CD4-positive, alpha-beta T cell treated with Interleukin-15 for 1 hour (primary cell): Measurements from ENCODE around the gene ANKRD45.
"Not testable (repeated sequence)": the region's sequence is repeated elsewhere in the genome, so short reads cannot be mapped to it uniquely, and the experiment has no call there.

Source experiments
- DNase-seq: peaks from one replicate; pipeline ENCODE4 v3.0.0-alpha.2; 2020

ANKRD45 gene, protein sequence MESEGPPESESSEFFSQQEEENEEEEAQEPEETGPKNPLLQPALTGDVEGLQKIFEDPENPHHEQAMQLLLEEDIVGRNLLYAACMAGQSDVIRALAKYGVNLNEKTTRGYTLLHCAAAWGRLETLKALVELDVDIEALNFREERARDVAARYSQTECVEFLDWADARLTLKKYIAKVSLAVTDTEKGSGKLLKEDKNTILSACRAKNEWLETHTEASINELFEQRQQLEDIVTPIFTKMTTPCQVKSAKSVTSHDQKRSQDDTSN

DNA sequence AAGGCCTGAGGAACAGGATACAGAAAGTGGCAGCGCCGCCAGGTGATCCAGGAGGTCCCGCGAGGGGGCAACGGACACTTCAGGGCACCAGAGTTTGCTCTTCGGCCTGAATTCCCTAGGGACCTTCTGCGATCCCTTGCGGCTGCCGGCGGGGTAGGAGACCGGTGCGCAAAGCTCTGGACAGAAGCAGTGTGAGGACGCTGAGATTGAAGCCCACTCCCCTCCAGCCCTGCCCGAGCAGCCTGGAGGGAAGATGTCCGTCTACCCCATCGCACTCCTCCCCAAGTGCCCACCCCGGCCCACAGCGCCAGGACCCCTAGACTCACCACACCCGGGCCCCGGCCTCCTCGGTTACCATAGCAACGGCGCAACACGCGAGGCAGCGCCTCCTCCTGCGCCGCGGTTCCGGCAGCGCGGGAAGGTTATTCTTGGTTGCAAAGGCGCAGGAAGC is at the start of gene ANKRD45:
Gene ANKRD45 (minus strand): TSS at position 361 of the 451 bp plus-strand sequence. CDS start 10,433 bp downstream, outside the sequence.
- DNase-seq, result no peak

DNA sequence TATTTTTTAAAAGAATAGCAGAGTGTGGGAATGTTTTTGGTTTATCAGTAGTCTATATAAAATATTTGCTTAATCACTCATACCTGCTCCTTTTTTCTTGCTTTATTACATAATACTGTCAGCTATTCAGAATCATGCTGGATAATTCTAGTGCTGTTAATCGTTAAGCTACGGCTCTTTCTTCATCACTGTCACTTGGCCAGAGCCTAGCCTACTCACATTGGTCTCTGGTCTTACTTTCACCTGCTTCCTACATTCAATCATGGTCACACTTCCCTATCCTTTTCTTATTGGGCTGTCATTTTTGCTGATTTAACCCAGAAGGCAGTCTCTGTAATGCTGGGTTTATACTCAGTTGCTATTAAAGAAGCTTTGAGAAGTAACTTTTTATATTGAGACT is 47.6 kb upstream of the ANKRD45 start:
- no peak for DNase-seq

DNA sequence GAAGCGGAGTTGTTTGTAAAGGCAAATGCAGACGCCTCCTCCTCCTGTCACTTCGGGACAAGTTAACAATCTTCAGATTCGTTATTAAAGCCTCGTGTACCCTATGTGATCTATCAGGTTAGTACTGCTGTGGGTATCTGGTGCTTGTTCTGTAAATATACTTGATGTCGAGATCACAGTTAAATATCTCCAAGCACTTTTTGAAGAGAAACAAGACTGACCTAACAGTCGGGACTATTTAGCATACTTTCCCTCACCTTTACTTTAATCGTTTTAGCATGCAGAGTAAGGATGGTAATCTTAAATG is 45.8 kb upstream of the ANKRD45 start:
- no peak for DNase-seq

DNA sequence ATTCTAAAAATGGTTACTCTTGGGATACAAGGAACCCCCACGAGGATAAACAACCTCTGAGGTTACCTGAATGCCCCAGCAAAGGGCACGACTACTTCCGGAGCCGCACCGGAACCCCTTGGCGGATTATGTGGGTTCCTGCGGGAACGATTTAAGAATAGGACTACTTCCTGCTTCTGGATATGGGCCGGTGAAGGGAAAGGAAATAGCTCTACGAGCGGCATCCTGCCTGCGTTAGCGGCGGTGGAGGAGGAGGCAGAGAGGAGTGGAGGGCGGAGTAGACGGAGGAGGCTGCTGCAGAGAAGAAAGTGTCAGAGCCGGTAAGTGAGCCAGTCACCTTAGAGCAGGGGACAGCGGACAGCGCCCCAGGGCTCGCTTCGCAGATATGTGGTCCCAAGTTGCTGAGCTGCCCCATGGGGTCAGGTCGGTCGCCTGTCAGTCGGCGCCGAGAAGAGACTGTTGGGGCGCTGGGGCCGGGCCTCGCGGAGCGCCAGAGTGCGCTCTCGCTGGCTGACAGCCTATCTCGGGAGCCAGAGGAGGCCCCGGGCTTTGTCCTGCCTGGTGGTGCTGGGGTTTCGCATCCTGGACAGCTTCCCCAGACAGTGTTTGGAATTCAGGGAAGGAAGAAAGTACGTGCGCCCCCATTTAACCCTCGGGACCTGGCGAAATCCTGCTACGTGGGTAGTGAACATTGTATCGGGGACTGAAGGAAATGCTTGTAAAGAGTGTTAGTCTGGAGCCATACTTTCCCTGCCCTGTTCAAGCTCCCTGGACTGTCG is 45.3 kb upstream of the ANKRD45 start, which contains the start of gene KLHL20:
Gene KLHL20 (plus strand): TSS at position 223 of the 779 bp plus-strand sequence. CDS start 1,063 bp downstream, outside the sequence.
- DNase-seq, result peak; percentile 88

- no peak for DNase-seq
Measured at GRCh38 chr1:173714441-173714758, 44.7 kb upstream of the ANKRD45 start.

GRCh38 chr1:173708787-173709186 is 39.1 kb upstream of the ANKRD45 start:
- DNase-seq, result no peak

DNA sequence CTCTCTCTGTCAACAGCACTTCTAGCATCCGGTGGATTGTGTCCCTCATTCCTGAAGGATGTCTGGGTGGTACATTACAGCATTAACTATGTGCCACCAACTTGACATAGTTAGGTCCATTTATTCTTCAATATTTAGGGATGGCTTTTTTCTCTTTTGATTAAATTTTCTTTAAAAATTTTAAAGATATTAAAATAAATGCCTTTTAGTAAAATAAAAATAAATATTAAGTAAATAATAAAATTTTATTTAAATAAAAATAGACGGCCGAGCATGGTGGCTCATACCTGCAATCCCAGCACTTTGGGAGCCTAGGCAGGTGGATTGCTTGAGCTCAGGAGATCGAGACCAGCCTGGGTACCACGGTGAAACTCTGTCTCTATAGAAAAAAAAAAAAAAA is 35.5 kb upstream of the ANKRD45 start:
- DNase-seq, result no peak

DNA sequence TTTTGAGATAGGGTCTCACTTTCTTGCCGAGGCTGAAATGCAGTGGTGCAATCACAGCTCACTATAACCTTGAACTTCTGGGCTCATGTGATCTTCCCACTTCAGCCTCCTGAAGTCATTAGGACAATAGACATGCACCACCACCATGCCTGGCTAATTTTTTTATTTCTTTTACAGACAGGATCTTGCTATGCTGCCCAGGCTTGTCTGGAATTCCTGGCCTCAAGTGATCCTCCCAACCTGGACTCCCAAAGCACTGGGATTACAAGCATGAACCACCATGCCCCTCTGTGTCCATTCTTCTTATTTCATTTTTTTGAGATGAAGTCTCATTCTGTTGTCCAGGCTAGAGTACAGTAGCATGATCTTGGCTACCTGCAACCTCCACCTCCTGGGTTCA is 33.1 kb upstream of the ANKRD45 start:
- no peak for DNase-seq

- not testable (repeated sequence) for DNase-seq
Measured at GRCh38 chr1:173701299-173701698, 31.6 kb upstream of the ANKRD45 start.

- no peak for DNase-seq
Measured at GRCh38 chr1:173693238-173693637, 23.6 kb upstream of the ANKRD45 start.

GRCh38 chr1:173688300-173688699 is 18.6 kb upstream of the ANKRD45 start:
- no peak for DNase-seq

DNA sequence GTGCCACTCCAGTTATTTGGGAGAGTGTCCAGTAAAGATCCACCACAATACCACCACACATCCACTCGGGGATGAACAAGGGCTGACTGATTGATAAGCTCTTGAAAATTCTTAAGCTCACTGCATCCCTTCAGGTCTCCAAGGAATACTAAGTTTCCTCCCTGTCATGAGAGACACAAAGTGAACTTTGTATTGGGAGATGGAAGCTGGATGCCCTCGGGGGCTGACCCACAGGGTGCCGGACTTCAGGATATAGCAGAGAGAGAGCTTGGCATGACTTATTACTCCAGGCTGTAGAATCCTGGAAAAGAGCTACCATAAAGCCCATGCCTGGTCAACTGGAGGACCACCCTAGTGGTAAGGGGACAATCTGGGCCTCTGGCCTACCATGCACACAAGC is 15.5 kb upstream of the ANKRD45 start:
- not testable (repeated sequence) for DNase-seq

DNA sequence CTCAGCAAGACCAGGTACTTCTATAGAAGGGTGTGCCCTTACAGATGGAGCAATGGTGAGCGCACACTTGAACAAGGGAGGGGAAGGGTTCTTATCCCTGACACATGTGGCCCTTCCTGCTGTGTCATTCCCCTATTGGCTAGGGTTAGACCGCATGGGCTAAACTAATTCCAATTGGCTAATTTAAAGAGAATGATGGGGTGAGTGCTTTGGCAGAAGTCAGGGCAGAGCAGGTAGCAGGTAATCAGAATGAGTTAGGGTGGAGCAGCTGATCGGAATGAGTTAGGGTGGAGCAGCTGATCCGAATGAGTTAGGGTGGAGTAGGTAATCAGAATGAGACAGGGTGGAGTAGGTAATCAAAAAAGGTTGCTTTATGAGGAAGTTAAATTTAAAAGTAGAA is 14.2 kb upstream of the ANKRD45 start:
- DNase-seq, result not testable (repeated sequence)

GRCh38 chr1:173682184-173682583 is 12.5 kb upstream of the ANKRD45 start:
- DNase-seq, result no peak

DNA sequence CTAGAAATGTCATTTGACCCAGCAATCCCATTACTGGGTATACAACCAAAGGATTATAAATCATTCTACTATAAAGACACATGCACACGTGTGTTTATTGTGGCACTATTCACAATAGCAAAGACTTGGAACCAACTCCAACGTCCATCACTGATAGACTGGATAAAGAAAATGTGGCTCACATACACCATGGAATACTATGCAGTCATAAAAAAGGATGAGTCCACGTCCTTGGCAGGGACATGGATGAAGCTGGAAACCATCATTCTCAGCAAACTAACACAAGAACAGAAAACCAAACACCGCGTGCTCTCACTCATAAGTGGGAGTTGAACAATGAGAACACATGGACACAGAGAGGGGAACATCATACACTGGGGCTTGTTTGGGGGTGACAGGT is 10.5 kb upstream of the ANKRD45 start:
- DNase-seq, result not testable (repeated sequence)

DNA sequence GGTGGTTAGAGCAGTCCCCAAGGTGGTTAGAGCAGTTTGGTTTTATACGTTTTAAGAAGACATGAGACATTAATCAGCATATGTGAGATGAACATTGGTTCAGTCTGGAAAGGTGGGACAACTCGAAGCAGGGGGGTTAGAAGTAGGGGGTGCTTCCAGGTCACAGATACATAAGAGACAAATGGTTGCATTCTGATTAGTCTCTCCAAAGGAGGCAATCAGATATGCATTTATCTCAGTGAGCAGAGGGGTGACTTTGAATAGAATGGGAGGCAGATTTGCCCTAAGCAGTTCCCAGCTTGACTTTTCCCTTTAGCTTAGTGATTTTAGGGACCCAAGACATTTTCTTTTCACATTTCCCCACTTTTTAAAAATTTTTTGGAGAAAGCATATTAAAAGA is 4.8 kb upstream of the ANKRD45 start:
- not testable (repeated sequence) for DNase-seq

DNA sequence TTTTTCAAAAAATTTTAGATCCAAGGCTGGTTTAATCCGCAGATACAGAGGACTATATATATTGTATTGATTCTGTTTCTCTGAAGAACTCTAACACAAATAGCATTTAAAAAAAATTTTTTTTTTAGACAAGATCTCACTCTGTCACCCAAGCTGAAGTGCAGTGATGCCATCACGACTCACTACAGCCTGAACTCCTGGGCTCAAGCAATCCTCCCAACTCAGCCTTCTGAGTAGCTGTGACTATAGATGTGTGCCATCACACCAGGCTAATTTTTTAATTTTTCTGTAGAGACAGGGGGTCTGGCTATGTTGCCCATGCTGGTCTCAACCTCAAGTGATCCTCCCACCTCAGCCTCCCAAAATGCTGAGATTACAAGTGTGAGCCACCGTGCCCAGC is 3.0 kb downstream of the ANKRD45 start:
- DNase-seq, result no peak

DNA sequence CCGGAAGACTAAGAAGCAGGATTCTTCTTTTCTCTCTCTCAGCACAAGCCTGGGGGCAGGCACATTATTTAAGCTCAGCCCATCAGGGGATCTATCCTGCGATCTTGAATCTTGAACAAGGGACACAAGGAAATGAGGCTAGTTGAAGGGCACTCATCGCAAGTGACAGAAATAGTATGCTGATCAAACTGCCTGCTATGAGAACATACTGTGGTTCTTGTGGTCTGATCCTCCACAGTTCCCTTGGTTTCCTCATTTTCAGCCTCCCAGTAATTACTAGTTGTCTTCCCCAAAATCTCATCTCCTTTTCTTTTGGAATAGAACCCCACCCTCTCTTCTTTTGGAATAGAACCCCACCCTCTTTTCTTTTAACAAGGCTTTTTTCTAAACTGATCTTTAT is 6.5 kb downstream of the ANKRD45 start:
- DNase-seq, result no peak

- no peak for DNase-seq
Measured at GRCh38 chr1:173661763-173662162, 7.9 kb downstream of the ANKRD45 start.

DNA sequence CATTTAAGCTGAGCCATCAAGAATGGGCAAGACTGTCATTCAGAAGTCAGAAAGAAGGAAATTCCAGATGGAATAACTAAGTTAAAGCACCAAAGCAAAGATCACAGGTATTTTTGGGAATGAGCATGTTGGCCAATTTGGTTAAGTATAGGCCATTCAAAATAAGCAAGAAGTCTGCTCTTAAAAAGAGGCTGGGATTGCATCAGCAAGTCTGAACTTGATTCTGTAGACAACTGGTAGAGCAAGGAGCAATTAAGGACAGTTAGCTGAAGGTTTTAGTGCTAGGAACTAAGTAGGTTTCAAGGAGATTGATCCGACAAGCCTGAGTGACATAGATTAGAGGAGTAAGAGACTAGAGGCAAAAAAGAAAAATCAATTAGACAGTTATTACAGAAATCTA is 8.4 kb downstream of the ANKRD45 start:
- DNase-seq, result no peak

GRCh38 chr1:173660306-173660705 is 9.3 kb downstream of the ANKRD45 start:
- no peak for DNase-seq

- no peak for DNase-seq
Measured at GRCh38 chr1:173648880-173649605, 20.6 kb downstream of the ANKRD45 start.

DNA sequence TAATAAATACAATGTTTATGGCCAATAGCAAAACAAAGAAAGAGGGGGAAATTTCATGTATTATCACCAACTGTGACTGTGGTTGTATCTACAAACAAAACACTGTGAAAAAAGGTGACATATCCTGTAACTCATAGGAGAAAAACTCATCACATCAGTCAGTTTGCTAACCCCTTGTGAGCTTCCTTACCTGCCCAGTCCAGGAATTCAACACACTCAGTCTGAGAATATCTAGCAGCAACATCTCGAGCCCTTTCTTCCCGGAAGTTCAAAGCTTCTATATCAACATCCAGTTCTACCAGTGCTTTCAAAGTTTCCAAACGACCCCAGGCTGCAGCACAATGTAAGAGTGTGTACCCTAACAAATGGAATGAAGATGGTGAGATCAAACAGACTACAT is 23.0 kb downstream of the ANKRD45 start:
- no peak for DNase-seq
